ENCODE measurements around the gene ADAMTS12.

Gene ADAMTS12

DNA sequence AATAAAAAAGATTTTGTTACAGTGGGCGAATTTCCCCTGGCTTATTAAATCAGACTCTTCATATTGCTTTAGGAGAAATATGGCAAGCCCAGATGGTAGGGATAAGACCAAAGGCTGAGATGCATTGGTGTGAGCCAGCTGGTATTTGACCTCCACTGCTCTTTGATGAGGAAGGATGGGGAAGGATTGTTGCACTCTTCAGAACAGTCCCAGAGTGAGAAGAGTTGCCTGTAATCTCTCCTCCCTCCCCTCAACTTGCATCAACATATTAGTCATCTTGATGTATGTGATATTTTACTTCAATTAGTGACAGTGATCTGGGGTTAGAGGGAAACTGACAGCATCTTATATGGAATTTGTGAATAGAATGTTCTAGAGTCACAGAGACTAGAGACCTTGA is 136.6 kb downstream of the ADAMTS12 start:
- DNase-seq (ENCODE audit: low read depth): no peak

DNA sequence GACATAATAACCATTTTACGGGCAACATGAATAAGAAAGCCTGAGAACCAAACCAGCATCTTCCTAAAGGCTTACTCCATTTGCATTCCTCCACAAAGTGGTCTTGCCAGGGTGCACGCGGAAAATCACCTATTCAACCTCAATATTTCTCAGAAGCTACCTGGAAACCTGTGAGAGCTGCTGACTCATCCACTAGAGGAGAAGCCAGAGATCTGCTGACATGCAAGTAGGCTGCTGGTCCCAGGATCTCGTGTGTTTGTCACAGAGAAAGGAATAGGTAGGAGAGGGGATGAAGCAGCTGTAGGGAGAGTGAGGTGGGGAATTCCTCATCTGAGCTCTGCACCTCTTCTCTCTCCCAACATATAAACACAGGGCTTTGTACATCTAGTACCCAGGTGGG is 138.1 kb downstream of the ADAMTS12 start:
- no peak for DNase-seq (ENCODE audit: low read depth)

- no peak for DNase-seq (ENCODE audit: low read depth)
Observed at GRCh38 chr5:33748754-33749153, 143.0 kb downstream of the ADAMTS12 start.

DNA sequence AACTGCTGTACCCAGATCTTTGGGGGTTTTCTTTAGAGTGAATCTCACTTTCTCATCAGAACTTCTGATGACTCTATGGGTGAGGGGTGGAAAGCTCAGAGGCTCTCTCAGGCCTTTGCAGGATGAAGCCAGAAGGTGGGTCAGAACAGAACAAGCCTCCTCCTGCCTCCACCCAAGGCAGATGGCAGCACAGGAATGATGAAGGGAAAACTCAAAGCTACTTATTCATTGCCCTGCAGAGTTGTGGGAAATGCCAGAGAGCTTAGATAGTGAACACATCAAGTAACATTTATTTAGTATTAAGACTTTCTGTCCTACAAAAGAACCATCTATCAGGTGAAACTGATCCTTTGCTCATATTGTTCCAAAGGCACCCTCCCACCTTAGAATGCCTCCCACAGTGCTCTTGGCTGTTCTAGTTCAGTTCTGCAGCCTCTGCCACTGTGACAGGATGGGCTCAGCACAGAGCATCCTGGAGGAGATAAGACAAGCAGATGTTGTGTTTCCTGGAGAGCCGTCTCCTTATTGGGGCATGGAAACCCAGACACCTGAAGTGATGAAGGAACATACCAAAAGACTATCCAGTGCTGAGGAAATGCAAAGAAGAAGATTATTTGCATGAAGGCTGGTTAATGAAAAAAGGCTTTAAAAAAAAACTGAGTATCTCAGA is 146.6 kb downstream of the ADAMTS12 start:
- DNase-seq (ENCODE audit: low read depth): no peak

DNA sequence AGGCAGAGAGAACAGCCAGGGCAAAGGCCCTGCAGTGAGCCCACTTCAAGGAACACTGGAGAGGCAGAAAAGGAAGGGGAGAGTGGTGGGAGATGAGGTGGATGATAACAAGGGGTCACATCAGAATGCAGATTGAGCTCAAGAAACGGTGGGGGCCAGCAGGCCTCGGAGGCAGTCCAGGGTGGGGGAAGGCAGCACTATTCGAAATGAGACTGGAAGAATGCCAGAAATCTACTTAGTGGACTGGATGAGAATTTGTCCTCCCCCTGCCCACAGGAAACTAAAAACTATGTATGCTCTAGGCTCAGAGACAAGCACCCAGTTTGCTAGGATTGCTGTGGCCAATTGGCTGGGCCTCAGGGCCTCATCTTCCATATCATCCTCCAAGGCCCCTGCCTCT is 148.7 kb downstream of the ADAMTS12 start:
- no peak for DNase-seq (ENCODE audit: low read depth)

DNA sequence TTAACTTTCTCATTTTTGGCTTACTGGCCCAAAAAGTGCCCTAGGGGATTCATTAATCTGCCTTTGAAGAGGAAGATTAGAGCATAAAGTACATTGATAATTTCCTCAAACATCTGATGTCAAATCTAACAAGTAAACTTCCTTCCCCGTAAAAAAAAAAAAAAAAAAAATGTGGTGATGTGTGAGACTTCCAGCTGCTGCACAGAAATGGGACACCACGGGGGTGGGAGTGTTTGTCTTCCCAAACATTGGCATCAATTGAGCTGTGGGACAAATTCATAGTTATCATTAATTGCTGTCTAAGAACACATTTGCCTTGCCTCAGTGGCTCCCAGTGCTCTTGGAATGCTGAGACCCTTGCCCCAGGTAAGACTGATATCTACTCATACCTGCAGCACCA is 149.6 kb downstream of the ADAMTS12 start:
- DNase-seq (ENCODE audit: low read depth): no peak

DNA sequence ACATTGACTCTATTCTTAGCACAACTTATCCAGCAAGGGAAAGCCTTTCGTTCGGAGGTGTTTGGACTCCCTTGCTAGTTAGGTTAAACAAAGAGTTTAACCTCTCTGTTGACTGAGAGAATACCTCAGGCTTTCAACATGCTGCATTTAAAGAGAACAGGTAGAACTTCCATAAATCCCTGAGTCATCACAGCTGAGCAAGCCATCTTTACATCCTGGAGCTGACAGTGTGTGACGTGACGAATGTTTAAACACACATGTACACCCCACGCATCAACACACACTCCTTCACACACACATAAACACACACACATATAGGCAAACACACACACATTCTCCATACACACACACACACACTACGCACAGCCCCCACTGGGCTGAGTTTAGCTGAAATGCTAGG is 152.8 kb downstream of the ADAMTS12 start:
- DNase-seq (ENCODE audit: low read depth): no peak

GRCh38 chr5:33738097-33738496 is 153.7 kb downstream of the ADAMTS12 start:
- no peak for DNase-seq (ENCODE audit: low read depth)

DNA sequence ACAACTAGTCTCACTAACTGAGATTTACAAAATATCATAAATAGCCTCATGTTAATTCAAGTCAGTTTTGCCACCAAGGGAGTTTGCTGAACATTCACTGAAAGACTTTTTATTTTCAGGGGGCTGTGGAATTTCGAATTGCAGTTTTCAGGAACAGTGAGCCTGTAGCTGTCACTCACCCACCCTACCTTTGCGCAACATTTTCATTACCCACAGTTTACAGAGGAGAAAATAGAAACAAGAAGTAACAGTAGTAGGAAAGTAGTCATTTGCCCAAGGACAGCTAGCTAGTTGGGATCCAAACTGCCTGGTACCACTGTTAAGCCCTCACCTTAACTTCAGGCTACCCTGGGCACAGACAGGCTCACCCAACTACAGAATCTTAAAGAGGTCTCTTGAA is 154.1 kb downstream of the ADAMTS12 start:
- DNase-seq (ENCODE audit: low read depth): no peak

- DNase-seq (ENCODE audit: low read depth): no peak
Observed at GRCh38 chr5:33737284-33737683, 154.5 kb downstream of the ADAMTS12 start.

DNA sequence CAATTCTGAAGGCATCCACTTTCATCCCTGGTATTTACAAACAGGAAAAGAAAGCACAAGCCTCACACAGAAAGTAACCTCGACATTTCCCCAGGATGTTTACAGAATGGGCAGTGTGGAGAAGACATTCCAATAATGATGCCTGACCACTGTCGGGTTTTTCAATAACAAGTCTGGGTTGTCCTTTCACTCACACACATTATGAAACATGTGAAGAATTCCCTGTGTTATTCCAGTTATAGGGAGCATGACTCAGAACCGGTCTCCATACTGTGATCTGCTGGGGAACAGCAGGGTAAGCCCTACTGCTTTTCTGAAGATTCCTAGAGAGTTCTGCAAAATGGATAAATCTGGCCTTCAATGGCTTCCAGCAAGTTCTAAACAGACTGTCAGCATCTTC is 155.3 kb downstream of the ADAMTS12 start:
- DNase-seq (ENCODE audit: low read depth): no peak

DNA sequence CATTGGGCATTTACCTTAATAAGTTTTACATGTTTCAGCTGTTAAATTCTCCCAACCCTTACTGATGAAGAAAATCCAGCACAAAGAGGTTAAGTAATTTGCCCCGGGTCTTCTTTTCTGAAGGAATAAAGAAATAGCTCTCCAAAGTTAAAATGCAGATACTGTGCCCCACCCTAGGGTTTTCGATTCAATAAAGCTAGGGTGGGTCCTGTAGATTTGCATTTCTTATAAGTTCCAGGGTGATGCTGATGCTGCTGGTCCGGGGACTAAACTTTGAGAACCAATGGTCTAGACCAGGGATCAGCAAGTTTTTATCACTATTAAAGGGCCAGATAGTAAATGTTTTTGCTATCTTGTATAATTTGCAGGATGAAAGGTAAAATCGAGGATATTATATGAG is 156.7 kb downstream of the ADAMTS12 start:
- DNase-seq (ENCODE audit: low read depth): no peak

DNA sequence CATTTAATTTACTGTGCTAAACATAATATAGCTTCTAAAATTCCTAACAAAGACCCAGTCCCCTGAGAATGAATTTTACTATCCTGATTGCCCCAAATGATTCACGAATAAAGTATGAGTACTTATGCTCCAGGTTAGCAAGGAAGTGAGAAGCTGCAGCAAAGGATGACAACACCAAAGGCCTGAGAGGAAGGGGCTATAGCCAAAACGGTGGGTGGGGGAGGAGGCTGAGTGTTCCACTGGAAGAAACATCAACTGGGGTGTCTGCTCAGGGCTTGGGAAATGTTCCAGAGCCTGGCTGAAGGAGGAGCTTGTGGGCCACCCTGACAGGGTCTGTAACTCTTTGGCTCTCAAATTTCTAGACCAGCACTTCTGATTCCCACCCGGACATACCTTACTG is 157.3 kb downstream of the ADAMTS12 start:
- DNase-seq (ENCODE audit: low read depth): no peak

GRCh38 chr5:33733225-33733624 is 158.6 kb downstream of the ADAMTS12 start:
- DNase-seq (ENCODE audit: low read depth): no peak

GRCh38 chr5:33726422-33727165 is 165.2 kb downstream of the ADAMTS12 start:
- no peak for DNase-seq (ENCODE audit: low read depth)

- no peak for DNase-seq (ENCODE audit: low read depth)
Observed at GRCh38 chr5:33725806-33726205, 166.0 kb downstream of the ADAMTS12 start.

DNA sequence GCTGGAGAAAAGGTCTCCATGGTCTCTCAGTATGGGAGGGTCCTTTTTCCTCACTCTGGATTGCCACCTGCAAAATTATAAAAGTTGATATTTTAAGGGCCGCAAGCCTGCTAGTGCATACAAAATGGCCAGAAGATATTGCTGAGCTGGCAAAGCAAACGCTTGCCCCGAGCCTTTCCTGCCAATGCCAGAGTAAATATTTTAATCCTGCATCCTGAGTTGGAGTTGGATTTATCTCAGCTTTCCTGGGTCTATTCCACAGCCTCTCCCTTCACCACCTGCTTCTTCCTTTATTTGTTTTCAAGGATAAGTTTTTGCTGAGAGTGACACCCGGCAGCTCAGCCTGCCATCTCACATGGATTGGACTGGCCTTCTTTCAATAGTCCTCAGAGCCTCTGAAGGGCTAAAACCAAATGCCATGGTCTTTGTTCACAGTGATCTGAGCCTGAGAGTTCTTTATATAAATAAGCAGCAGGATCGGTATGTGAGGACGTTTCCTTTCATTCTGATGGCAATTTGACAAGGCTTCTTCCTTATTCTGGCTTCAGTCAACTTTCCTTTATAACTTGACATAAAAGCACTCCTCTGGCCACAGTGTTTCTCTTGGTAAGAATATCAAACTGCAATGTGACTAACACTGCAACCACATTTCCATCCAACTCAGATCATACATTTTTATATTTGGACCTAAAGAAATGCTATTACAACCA is 170.1 kb downstream of the ADAMTS12 start:
- no peak for DNase-seq (ENCODE audit: low read depth)

DNA sequence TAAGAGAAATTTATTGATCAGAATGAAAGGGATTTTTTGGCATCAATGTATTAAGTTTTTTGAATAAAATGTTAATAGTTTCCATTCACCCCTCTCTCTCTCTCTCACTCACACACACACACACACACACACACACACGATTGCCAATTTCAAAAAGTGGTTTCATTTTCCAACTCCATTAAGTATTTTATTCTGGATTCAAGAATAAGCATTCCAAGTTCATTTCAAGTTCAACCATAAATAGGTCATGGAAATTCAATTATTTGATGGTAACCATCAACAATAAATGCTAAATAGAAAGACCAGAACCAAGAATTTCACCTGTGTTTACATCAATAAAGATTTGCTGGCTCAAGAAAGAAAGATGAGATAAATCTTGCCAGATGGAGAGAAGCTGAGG is 171.6 kb downstream of the ADAMTS12 start:
- DNase-seq (ENCODE audit: low read depth): no peak

- DNase-seq (ENCODE audit: low read depth): no peak
Observed at GRCh38 chr5:33719769-33720168, 172.0 kb downstream of the ADAMTS12 start.

- no peak for DNase-seq (ENCODE audit: low read depth)
Observed at GRCh38 chr5:33715661-33716060, 176.1 kb downstream of the ADAMTS12 start.

GRCh38 chr5:33713136-33713765 is 178.5 kb downstream of the ADAMTS12 start:
- DNase-seq (ENCODE audit: low read depth): no peak

DNA sequence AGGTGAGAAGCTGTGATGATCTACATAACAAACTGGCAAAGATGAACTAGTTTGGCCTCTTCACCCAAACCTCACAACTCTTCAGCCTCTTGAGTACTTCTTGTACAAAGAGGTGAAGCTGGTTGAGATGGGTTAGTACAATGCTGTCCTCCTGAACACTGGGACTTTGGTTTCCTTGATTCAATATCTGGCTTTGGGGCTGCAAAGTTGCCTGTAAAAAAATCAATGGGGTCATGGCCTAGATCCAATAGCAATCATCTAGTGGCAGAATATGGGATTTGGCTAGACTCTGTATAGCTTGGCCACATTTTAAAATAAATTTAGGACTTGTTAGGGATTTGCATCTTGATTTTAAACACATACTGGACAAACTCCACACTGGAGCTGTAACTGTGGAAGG is 179.1 kb downstream of the ADAMTS12 start:
- DNase-seq (ENCODE audit: low read depth): no peak
